ENCODE results near the gene KIF20B. TPM values are rescaled to one million over a fixed set of nuclear protein-coding genes. Genes with fewer than 3 reads are reported as not detected.
A peak's percentile ranks its signal among the peaks of the same experiment; 100 is the strongest.

Gene KIF20B
- total RNA-seq, 2 experiments from 2014 or later, result 25.0 to 87.0 TPM

DNA sequence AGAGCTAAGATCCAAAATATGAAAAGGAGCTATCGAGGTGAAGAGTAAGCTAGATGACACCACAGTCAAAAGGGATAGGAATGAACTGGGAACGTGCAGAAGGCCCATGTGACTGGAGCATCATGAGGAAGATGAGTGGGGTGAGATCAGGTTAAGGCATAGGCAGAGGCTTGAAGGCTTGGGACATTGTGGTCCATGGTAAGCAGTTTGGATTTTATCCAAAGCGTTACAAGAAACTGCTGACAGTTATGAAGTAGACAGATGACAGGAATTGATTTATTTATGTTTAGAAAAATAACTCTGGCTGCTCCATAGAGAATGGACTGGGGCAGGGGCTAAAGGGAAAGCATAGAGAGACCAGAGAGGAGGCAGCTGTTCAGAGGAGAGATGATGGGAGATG, 38.2 kb upstream of the KIF20B start:
- no TSS peak for BruUV-seq (replicated peaks)
- Histone ChIP-seq H3K4me3 (ENCODE audit: low read depth, low read length, poor library complexity, severe bottlenecking) (no peak overlapping the region), H3K79me2 (ENCODE audit: insufficient read depth, low read depth, low read length) (no peaks in the 10 kb centered on the region), H3K36me3 (ENCODE audit: insufficient read depth, low read length) (no peaks in the 10 kb centered on the region), H4K20me1 (ENCODE audit: insufficient read depth, low read length) (no peaks in the 10 kb centered on the region), H2AFZ (ENCODE audit: low read length) (no peak overlapping the region), H3K9me2 (ENCODE audit: insufficient read depth, low read length) (no peaks in the 10 kb centered on the region), H3K4me1 (ENCODE audit: insufficient read depth, low read length, poor library complexity, severe bottlenecking) (no peaks in the 10 kb centered on the region), H3K27ac (ENCODE audit: low read depth, low read length, poor library complexity, severe bottlenecking) (no peak overlapping the region), H3K4me2 (ENCODE audit: low read length) (no peak overlapping the region), H3K9me3 (ENCODE audit: low read length) (no peaks in the 10 kb centered on the region)
- no peak for TF ChIP-seq EZH2phosphoT487 (IDR thresholded peaks at IDR 0.05; ENCODE audit: borderline replicate concordance, low read depth, low read length)
- TF ChIP-seq, protein P1, sequence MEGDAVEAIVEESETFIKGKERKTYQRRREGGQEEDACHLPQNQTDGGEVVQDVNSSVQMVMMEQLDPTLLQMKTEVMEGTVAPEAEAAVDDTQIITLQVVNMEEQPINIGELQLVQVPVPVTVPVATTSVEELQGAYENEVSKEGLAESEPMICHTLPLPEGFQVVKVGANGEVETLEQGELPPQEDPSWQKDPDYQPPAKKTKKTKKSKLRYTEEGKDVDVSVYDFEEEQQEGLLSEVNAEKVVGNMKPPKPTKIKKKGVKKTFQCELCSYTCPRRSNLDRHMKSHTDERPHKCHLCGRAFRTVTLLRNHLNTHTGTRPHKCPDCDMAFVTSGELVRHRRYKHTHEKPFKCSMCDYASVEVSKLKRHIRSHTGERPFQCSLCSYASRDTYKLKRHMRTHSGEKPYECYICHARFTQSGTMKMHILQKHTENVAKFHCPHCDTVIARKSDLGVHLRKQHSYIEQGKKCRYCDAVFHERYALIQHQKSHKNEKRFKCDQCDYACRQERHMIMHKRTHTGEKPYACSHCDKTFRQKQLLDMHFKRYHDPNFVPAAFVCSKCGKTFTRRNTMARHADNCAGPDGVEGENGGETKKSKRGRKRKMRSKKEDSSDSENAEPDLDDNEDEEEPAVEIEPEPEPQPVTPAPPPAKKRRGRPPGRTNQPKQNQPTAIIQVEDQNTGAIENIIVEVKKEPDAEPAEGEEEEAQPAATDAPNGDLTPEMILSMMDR (conservative IDR thresholded peaks at IDR 0.05; ENCODE audit: low read length), result no peak
- CTCF ChIA-PET (ENCODE audit: unreplicated experiment), result no interaction called here
- POLR2A ChIA-PET, result interaction anchor here (1.0 to 3.0 kb wide), 3 partner anchors 12 to 32 kb away, joined by 5 to 9 read pairs (median 7); no protein-coding TSS in a partner anchor
- no peak for DNase-seq (ENCODE audit: low spot score)
- intact Hi-C loops (cut with micrococcal nuclease; ENCODE audit: unreplicated experiment), result no loop called here

DNA sequence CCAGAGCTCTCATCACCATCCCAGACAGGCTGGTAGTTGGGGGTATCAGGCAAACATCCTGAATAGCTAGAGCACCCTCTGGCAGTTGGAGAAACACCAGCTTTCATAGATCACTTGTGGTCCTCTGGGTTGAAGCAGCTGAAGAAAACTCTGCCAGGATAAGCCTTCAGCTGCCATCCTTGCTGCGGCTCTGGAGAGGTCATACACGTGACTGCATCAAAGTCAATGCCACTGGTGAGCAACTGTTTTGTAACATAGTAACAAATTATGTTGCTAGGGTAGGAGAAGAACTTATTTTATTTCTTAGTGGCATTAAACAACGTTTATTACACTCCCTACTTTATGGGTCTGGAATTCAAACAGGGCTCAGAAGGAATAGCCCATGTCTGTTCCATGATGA, 37.2 kb upstream of the KIF20B start:
- Histone ChIP-seq H3K9me3 (ENCODE audit: low read length) (no peaks in the 10 kb centered on the region), H3K4me1 (ENCODE audit: insufficient read depth, low read length, poor library complexity, severe bottlenecking) (no peaks in the 10 kb centered on the region), H3K4me2 (ENCODE audit: low read length) (no peak overlapping the region), H3K79me2 (ENCODE audit: insufficient read depth, low read depth, low read length) (no peaks in the 10 kb centered on the region), H2AFZ (ENCODE audit: low read length) (no peak overlapping the region), H3K4me3 (ENCODE audit: low read depth, low read length, poor library complexity, severe bottlenecking) (no peak overlapping the region), H3K9me2 (ENCODE audit: insufficient read depth, low read length) (no peaks in the 10 kb centered on the region), H4K20me1 (ENCODE audit: insufficient read depth, low read length) (no peaks in the 10 kb centered on the region), H3K27ac (ENCODE audit: low read depth, low read length, poor library complexity, severe bottlenecking) (no peak overlapping the region), H3K36me3 (ENCODE audit: insufficient read depth, low read length) (no peaks in the 10 kb centered on the region)
- TF ChIP-seq EZH2phosphoT487 (IDR thresholded peaks at IDR 0.05; ENCODE audit: borderline replicate concordance, low read depth, low read length), result no peak
- TF ChIP-seq, protein P1 (conservative IDR thresholded peaks at IDR 0.05; ENCODE audit: low read length), result no peak
- BruUV-seq (replicated peaks), result no TSS peak
- no peak for DNase-seq (ENCODE audit: low spot score)
- ChIA-PET CTCF (ENCODE audit: unreplicated experiment) (no interaction called here), POLR2A (interaction anchor here (0.6 to 3.0 kb wide), 3 partner anchors 13 to 1278 kb away, joined by 3 to 9 read pairs (median 7); no protein-coding TSS in a partner anchor)
- intact Hi-C loops (cut with micrococcal nuclease; ENCODE audit: unreplicated experiment), result no loop called here

DNA sequence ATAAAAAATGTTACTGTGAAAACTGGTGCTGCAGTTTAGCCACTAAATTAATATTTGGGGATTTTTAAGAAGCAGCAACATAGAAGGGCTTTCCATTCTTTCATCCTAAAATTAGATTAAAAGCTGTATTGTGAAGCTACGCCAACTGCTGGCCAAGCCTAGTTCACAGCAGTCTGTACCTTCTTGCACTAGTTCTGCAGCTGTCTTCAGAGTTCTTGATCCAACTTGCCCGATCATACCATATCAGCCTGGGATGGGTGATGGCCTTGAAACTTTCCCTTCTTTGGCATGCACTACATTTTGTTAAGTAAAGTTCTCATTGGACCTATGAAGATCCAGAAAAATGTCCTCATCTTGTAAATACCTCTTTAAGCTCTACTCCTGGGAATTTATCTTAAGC, 36.1 kb upstream of the KIF20B start:
- Histone ChIP-seq H2AFZ (ENCODE audit: low read length) (no peak overlapping the region), H3K27ac (ENCODE audit: low read depth, low read length, poor library complexity, severe bottlenecking) (no peak overlapping the region), H3K79me2 (ENCODE audit: insufficient read depth, low read depth, low read length) (no peaks in the 10 kb centered on the region), H3K9me2 (ENCODE audit: insufficient read depth, low read length) (no peaks in the 10 kb centered on the region), H3K36me3 (ENCODE audit: insufficient read depth, low read length) (no peaks in the 10 kb centered on the region), H3K4me2 (ENCODE audit: low read length) (no peak overlapping the region), H3K9me3 (ENCODE audit: low read length) (no peaks in the 10 kb centered on the region), H3K4me3 (ENCODE audit: low read depth, low read length, poor library complexity, severe bottlenecking) (no peak overlapping the region), H4K20me1 (ENCODE audit: insufficient read depth, low read length) (no peaks in the 10 kb centered on the region), H3K4me1 (ENCODE audit: insufficient read depth, low read length, poor library complexity, severe bottlenecking) (no peaks in the 10 kb centered on the region)
- TF ChIP-seq, protein P1 (conservative IDR thresholded peaks at IDR 0.05; ENCODE audit: low read length), result peak; percentile 45
- no peak for TF ChIP-seq EZH2phosphoT487 (IDR thresholded peaks at IDR 0.05; ENCODE audit: borderline replicate concordance, low read depth, low read length)
- intact Hi-C loops (cut with micrococcal nuclease; ENCODE audit: unreplicated experiment), result no loop called here
- no peak for DNase-seq (ENCODE audit: low spot score)
- POLR2A ChIA-PET, result interaction anchor here (1.2 to 3.0 kb wide), 2 partner anchors 14 to 22 kb away, joined by 5 to 9 read pairs; no protein-coding TSS in a partner anchor
- CTCF ChIA-PET (ENCODE audit: unreplicated experiment), result no interaction called here
- no TSS peak for BruUV-seq (replicated peaks)

Measured in OCI-LY7 (cell line).